Measurements from ENCODE around the gene ZBTB44.
"Not testable (repeated sequence)": the region's sequence is repeated elsewhere in the genome, so short reads cannot be mapped to it uniquely, and the experiment has no call there.

The ZBTB44 gene

DNA sequence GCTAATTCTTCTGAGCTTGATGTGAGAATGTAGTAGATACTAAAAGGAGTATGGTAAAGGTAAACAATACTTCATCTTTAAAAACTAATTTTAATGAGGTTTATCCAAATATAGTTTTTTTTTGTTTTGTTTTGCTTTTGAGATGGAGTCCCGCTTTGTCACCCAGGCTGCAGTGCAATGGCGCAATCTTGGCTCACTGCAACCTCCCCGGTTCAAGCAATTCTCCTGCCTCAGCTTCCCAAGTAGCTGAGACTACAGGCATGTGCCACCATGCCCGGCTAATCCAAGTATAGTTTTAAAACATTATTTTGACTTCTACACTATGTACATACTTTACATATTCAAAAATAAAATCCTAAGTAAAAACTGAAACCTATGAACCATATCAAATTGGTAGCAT lies 4.1 kb downstream of the ZBTB44 start:
- no peak for DNase-seq

DNA sequence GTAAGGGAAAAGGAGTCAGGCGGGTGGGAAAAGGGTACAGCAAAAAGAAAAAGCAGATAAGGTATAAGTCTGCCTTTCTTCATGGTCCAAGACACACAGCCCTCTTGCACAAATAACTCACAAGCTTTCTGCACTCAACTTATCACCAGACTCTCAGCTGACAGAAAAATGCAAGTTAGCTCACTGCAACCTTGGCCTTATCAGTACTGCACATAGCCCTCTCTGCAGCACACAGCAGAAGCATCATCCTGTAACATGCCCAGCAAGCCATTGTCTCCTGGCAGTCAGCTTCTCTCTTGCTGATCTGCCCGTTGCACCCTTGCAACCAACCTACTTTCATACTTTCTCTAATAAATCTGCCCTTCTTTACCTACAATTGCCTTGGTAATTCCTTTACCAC lies 5.8 kb downstream of the ZBTB44 start:
- no peak for DNase-seq

DNA sequence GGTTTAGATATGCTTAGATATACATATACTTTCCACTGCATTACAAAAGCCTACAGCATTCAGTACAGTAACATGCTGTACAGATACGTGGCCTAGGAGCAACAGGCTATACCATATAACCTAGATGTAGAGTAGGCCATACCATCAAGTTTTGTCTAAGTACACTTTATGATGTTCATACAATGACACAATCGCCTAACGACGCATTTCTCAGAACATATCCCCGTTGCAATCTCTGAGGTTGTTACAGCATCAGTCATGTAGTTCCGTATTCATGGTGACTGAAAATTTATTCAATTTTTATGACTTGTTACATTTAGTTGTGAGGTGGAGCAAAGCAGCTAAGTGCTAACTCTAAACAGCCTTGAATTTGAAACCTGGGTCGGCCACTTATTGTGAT lies 6.7 kb downstream of the ZBTB44 start:
- DNase-seq, result no peak

DNA sequence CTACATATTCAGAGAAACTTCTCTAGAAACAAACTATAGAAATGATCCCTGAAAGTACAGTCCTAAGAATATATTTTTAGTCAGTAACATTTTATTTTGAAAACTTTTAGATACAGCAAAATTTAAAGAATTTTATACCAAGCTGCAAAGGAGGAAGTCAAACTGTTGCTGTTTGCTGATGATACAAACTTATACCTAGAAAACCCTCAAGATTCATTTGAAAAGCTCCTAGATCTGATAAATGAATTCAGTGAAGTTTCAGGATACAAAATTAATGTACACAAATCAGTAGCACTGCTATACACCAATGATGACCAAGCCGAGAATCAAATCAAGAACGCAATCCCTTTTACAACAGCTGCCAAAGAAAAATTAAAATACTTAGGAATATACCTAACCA lies 10.1 kb downstream of the ZBTB44 start:
- no peak for DNase-seq

DNA sequence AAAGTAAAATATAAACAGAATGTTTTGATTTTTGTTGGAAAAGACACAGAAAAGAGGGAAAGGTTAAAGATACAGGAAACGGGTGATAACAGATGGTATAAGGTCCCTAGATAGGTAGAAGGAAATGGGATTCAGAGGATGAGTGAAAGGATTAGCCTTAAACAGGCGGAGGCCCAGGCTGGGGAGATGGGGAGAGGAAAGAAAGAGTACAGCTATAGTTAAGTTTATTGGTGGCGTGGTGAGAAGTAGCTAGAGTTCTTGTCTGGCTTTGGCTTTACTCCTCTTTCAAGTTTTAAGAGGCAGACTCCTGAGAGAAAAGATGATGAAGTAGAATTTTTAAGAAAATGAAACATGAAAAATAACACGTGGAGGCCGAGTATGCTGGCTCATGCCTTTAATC lies 13.7 kb downstream of the ZBTB44 start:
- DNase-seq, result no peak

DNA sequence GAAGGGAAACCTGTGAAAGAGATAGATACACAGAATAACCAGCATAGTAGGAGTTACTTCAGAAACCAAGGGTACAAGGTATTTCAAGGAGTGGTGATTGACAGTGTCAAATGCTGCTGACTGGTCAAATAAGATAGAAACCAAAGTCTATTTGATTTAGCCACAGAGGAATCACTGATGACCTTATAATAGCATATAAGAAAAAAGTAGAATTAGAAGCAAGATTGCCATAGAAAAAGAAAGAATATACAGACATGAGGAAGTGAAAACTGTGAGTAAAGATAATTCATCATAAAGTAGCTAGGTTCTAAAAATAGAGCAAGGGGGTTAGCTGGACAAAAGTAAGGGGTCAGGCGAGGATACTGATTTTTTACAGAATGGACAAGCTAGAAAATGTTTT lies 14.2 kb downstream of the ZBTB44 start:
- DNase-seq, result no peak

DNA sequence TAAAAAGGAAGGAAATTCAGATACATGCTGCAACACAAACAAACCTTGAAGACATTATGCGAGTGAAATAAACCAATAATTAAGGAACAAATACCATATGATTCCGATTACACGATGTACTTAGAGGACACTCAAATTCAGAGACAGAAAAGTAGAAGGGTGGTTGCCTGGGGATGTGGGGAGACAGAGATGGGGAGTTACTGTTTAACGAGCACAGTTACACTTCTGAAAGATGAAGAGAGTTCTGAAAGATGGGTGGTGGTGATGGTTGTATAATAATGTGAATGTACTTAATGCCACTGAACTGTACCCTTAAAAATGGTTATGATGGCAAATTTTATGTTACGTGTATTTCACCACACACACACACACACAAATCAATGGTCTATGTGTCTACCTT lies 14.7 kb downstream of the ZBTB44 start:
- no peak for DNase-seq

DNA sequence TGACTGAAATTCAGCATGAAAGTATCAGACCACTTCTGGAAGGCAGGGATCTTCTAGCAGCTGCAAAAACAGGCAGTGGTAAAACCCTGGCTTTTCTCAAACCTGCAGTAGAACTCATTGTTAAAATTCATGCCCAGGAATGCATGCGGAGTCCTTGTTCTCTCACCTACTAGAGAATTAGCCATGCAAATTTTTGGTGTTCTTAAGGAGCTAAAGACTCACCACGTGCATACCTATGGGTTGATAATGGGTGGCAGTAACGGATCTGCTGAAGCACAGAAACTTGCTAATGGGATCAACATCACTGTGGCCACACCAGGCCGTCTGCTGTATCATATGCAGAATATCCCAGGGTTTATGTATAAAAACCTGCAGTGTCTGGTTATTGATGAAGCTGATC lies 19.1 kb downstream of the ZBTB44 start:
- DNase-seq, result no peak

DNA sequence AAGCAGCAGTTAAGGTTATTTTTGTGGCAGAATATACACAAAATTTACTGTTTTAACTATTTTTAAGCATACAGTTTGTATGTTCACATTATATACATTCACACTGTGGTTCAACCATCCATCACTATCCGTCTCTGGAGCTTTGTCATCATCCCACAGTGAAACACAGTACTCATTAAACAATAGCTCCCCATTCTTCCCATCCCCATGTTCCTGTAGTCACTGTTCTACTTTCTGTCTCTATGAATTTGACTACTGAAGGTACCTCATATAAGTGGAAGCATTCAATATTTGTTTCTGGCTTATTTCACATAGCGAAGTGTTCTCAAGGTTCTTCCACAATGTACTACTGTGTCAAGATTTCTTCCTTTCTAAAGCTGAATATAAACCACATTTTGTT lies 32.6 kb downstream of the ZBTB44 start:
- no peak for DNase-seq

DNA sequence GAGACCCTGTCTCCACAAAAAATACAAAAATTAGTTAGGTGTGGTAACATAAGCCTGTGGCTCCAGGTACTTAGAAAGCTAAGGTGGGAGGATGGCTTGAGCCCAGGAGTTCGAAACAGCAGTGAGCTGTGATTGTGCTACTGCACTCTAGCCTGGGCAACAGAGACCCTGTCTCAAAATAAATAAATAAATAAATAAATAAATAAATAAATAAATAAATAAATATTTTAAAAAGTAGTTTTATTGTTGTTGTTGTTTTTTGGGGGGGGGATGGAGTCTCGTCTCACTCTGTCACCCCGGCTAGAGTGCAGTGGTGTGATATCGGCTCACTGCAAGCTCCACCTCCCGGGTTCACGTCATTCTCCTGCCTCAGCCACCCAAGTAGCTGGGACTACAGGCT lies 33.4 kb downstream of the ZBTB44 start:
- not testable (repeated sequence) for DNase-seq

DNA sequence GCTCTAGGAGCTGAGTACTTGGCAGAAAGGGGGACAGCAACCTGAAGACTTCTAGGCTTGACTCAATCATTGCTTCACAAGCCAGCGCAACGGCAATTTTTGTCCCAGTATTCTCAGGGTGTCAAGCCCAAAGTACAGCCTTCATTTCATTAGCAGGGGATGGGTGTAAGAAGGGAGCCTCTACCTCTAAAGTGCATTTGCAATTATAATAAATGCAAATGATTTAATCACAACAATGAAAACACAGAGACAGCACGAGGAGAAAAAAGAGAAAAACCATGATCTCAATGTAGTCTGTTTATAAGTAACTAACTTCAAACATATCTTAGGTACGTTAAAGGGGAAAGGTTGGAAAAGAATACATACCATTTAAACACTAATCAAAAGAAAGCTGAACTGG lies 34.7 kb downstream of the ZBTB44 start:
- no peak for DNase-seq

DNA sequence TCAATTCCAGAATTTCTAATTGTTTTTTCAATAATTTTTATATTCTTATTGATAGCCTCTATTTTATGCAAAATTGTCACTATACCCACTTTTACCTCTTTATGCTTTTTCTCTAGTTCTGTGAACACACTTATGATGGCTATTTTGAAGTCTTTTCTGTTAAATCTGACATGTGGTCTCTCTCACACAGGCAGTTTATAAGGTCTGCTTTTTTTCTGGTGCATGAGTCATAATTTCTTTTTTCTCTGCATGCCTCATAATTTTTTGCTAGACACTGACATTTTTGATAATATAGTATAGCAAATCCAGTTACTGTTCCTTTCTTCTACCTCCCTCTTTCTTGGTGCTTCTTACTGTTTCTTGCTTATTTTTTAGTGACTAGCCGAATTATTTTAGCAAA lies 36.0 kb downstream of the ZBTB44 start:
- DNase-seq, result no peak

DNA sequence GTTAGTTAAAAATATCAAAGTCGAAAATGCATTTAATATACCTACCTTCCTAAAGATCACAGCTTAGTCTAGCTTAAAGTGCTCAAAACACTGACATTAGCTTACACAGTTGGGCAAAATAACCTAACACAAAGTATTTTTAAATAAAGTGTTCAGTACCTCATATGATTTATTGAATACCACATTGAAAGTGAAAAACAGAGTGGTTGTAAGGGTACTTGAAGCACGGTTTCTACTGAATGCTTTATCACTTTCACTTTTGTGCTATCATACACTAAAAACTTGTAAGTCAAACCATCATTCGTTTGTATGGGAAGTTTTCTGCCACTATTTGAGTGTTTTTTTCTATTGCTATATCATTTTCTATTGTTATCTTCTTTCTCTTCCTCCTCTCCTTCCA lies 36.6 kb downstream of the ZBTB44 start:
- DNase-seq, result no peak

DNA sequence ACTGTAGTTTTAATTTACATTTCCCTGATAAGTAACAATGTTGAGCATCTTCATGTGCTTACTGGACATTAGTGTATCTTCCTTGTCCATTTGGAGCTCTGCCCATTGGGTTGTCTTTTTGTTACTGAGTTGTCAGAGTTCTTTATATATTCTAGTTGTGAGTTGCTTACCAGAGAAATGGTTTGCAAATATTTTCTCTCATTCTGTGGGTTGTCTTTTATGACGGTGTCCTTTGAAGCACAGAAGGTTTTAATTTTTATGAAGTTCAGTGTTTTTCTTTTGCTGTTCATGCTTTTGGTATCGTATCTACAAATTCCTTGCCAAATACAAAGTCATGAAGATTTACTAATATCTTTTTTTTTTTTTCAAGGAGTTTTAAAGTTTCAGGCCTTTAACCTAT lies 42.4 kb downstream of the ZBTB44 start:
- no peak for DNase-seq

DNA sequence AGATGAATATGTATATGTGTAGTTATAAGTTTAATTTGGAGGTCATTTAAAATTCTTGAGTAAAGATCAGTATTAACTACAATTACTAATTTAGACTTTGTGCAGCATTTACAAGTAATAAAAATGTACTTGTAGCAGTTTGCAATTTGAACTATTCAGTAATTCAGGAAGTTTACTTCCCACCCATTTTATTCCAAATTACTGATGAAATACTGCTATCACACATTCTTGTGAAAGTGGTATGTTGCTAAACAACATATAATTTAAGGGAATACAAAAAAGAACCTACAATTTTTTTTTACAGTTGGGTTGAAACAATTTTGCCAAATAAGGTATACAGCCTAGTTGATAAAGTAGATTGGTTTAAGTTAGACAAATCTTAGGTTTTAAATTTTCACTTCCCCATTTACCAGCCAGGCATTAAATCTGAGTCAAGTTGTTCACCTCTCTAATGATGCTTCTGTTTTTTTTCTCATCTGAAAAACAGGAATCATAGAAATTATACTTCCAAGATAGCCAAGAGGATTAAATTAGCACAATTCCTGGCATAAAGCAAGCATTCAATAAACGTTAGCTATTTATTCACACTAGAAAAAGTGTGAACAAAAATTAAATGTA lies 45.3 kb downstream of the ZBTB44 start:
- DNase-seq, result no peak

DNA sequence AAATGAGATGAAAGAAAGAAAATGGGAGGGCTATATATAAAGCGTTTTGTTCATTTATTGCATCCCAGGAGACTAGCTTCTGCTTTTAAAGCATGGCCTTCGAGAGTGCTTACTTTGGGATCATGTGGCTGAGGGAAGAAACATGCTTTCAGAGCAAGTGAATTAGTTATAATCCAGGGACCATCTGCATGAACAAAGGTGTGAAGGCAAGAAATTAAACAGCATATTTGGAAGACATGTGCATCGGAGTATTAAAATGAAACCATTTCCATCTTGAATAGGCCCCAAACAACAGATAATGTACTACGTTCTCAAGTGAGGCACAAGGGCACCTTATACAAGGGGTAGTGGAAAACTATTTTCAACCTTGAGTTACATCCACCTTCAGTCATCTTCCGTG lies 51.4 kb downstream of the ZBTB44 start:
- no peak for DNase-seq

DNA sequence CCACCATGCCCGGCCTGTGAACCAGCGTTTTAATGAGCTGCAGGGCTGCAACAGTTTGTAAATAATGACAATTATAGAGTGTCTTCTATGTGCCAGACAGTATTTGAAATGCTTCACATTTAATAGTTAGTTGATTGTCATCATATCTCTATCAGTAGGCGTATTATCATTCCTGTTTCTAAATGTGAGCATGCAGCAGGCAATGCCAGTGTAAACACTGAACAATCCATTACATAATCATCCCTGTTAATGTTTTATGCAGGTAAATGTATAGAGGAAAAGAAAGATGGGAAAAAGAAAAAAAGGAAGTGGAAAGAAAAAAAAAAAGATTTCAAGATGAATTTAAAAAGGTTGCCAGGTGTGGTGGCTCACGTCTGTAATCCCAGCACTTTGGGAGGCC lies 52.3 kb downstream of the ZBTB44 start:
- DNase-seq, result no peak

DNA sequence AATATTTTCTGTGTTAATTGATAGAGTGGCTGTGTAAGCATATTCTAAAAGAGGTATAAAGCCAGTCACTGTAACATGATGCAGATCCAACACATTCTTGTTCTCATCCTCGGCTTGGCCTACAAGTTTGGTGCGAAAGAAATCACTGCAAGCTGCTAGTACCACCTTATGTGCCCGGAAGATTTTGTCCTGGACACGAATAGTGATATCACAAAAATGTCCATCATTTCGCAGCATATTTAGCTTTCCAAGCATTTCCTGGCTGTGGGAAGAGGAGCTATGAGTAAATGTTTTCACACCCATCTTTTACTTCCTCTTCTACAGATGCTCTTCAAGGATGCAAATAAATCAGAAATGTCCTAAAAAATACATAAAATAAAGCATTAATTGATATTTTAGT lies 53.1 kb downstream of the ZBTB44 start:
- no peak for DNase-seq

DNA sequence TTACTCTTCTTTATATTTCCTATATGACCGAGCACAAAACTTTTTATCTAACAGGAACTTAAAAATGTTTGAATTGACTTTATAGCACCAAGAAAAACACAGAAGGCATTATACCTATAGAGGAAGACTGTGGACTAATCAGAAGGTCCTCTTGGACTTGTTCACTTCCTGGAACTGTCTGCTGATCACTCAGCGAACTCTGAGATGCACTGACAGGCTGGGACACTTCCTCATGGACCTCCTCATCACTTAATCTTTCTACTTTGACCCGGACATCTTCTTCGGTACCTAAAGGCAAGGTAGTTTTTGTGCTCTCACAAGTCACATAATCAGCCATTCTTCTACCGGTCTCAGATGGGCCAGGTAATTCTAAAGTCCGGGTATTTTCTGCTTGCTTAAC lies 54.0 kb downstream of the ZBTB44 start:
- DNase-seq, result no peak

DNA sequence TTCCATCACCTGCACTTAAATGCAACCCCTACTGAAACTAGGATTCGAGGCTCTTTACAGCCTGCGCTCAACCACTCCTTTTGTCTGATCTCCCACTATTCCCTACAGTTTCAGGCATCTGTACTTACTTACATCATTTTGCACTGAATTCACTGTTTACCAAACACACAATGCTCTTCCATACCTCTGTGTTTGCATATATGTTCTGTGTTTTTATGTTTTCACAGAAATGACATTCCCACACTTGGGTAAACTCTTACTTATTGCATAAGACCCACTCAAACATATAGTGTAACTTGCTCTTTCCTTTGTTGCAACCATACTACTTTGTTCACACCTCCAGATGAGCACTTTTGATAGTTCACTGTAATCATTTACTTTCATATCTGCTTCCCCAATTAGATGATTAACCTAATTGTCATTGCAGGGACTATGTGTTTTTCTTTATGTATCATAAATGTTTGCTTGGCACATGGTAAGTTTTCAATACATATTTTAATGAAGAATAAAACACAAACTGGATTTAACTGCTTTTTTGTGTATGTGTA lies 54.6 kb downstream of the ZBTB44 start:
- DNase-seq, result no peak

DNA sequence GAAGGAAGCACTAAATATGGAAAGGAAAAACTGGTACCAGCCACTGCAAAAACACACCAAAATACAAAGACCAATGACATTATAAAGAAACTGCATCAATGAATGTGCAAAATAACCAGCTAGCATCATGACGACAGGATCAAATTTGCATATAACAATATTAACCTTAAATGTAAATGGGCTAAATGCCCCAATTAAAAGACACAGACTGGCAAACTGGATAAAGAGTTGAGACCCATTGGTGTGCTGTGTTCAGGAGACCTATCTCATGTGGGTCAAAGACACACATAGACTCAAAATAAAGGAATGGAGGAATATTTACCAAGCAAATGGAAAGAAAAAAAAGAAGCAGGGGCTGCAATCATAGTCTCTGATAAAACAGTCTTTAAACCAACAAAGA lies 63.0 kb downstream of the ZBTB44 start:
- DNase-seq, result not testable (repeated sequence)

DNA sequence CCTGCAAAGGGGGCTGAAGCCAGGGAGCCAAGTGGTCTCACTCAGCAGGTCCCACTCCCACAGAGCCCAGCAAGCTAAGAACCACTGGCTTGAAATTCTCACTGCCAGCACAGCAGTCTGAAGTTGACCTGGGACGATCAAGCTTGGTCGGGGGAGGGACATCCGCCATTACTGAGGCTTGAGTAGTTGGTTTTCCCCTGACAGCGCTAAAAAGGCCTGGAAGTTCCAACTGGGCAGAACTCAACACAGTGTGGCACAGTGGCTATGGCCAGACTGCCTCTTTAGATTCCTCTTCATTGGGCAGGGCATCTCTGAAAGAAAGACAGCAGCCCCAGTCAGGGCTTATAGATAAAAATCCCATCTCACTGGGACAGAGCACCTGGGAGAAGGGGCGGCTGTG lies 64.8 kb downstream of the ZBTB44 start:
- DNase-seq, result not testable (repeated sequence)

DNA sequence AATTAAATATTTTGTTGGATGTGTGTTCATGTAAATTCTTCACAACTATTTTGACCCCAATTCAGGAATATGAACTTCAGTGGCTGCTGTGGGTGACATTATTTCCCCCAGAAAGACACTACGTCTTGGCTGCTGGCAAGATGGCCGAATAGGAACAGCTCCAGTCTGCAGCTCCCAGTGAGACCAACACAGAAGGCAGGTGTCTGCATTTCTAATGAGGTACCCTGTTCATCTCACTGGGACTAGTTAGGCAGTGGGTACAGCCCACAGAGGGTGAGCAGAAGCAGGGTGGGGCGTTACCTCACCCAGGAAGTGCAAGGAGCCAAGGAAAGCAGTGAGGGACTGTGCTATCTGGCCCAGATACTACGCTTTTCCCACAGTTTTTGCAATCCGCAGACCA lies 65.3 kb downstream of the ZBTB44 start:
- DNase-seq, result no peak

DNA sequence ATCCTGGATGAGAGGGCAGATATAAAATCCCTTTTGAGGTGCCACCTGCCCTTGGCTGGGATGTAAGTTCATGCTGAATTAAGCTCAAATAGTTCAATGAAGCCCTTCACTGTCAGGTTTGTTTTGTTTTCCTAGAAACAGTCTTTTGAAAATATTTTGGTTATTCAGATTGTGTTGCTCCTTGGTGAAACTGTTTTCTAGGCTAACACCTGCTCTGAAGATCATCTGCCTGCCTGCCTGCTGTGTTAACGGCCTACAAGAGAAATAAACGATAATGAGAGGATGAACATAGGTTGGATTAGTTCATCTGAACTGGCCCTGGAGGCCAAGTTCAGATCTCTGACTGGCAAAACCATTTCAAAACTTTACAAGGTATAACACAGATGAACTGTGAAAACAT lies 67.4 kb downstream of the ZBTB44 start:
- no peak for DNase-seq

DNA sequence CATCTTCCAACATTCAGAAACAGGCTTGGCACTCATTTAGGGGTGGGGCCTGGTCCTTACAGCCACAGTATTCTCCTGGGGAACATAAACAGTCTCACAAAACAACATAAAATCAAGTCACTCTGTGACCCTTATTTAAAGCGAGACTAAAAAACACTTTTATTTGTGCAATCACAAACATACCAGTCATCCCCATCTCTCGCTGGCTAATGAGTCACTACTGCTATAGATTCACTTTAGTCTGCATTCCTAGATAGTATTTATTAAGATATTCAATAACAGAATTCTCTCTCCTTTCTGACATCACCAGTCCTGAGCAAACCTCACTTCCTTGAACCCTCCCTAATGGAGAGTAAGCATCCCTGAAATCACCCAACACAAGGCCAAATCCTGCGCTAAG lies 68.0 kb downstream of the ZBTB44 start:
- DNase-seq, result no peak

DNA sequence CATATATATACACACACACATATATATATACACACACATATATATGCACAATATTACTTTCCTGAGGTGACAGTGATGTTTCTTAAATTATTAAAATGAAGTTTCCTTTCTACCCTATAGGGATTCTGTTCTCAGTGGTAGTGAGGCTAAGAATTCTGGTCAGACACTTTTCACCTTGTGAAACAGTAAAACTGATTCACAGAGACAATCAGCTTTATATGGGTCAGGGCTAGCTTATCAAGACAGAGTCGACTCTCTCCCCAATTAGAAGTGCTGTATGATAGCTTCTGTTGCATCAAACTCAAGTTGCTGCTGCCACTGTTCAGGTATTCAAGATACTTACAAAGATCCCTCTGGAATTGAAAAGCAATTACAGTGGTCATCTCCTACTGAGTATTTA lies 68.4 kb downstream of the ZBTB44 start:
- no peak for DNase-seq

All from NCI-H187 (cell line).